Body of pancreas (tissue), 4 donors: Measurements from ENCODE around the gene ZNF813.

Experiments
- POLR2A ChIP-seq, 3 donors: fragments of 450-650 bp; IDR thresholded peaks; one replicate each; pipeline ENCODE4 v1.6.1; 2016; ENCODE audit warnings: antibody characterized with exemption in 3 of 3, mild to moderate bottlenecking in 2 of 3
- TF ChIP-seq, protein P1 (sequence below), 7 experiments: fragments of 450-650 bp in 4 of 7; fragments of 200-600 bp in 3 of 7; sonication (generic) in 3 of 7; IDR thresholded peaks; one replicate each; pipeline ENCODE4 v1.5.1; 2016 to 2019; ENCODE audit warnings: antibody characterized with exemption in 7 of 7

DNA sequence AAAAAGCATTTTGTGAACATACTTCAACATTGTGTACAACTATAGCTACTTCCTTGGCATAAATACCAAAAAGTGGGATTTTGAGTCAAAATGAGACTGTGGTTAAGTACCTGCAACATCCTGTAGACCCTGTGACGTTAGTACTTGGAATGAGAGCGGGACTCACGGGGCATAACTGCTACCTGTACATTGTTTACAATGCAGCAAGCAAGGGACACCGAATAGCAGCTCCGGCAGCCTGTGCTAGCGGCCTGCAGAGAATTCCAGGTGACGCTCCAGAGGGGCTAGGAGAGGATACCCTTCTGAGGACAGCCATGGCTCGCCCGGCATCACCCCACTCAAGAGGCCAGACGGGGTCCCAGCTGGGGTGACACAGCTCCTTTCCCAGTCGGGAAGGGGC, 69.6 kb downstream of the ZNF813 start:
- TF ChIP-seq, protein P1, sequence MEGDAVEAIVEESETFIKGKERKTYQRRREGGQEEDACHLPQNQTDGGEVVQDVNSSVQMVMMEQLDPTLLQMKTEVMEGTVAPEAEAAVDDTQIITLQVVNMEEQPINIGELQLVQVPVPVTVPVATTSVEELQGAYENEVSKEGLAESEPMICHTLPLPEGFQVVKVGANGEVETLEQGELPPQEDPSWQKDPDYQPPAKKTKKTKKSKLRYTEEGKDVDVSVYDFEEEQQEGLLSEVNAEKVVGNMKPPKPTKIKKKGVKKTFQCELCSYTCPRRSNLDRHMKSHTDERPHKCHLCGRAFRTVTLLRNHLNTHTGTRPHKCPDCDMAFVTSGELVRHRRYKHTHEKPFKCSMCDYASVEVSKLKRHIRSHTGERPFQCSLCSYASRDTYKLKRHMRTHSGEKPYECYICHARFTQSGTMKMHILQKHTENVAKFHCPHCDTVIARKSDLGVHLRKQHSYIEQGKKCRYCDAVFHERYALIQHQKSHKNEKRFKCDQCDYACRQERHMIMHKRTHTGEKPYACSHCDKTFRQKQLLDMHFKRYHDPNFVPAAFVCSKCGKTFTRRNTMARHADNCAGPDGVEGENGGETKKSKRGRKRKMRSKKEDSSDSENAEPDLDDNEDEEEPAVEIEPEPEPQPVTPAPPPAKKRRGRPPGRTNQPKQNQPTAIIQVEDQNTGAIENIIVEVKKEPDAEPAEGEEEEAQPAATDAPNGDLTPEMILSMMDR (IDR thresholded peaks at IDR 0.05) = no peak
- no peak for TF ChIP-seq POLR2A (IDR thresholded peaks at IDR 0.05)
